NCI-H1694 treated with DMSO at 0.1 percent for 48 hours (cell line): ENCODE measurements around the gene PAFAH1B2.

Experiments used
- DNase-seq: peaks from one replicate; lab custom pipeline; 2025; lab: John Stamatoyannopoulos, UW

PAFAH1B2 gene

DNA sequence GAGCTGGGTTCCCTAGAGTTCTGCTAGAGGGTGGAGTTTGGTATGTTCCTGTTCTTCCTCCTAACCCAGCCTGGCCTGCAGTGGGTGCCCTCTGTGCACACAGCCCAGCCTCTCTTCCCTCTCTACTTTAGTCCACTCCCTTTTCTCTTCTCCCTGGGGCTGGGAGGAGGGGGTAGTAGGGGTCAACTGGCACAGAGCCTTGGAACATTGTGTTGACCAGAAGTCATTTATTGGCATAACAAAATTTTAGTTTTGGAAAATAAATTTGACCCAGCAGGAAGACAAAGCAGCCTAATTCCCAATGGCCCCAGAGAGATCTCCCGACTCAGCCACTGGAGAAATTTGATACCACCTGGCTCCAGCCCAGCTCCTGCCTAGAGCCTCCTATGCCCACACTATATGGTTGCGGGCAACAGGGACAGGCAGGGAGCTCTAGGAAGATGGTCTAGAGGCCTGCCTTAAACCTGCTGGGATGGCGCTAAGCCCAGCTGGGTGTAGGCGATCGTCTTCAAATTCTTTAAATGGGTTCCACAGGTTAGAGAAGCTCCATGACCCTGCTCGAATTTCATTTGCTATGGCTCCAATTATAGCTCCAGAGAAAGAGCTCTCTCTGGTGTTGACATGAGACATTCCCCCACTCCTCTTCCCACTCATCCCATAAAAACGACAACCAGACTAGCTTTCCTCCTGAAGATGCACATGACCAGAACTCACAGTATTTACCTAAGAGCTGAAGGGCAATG lies 77.9 kb downstream of the PAFAH1B2 start:
- no peak for DNase-seq

DNA sequence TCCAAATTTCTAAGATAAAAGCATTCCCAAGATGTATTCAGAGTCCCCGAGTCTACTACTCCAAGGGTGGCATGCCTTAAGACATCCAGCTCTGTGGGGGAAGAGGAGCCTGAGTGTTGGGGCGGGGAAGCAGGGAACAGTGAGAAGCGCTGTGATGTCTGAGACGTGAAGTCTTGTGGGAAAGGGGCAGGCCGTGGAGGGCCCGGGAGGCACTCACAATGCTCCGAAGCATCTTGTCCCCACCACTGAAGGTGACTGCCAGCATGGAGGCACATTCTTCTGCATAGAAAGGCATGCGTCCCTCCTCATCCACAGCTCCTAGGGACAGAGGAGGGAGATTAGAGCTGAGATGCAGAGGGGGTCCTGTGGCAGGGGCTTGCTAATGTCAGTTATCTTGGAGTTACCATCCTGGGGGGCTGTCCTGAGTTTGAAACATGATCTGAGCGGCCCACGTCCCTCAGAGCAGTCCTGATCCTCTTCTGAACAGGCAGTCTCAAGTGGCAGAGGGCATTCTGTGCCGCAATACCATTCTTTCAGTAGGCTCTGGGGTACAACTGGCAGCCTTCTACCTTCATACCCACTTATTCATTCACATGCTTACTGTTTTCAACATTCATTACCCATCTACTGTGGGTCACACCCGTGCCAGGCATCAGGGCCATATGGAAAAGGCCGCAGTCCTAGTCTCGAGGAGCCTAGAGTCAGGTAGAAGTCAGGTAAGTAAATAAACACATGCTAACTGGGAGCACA lies 79.1 kb downstream of the PAFAH1B2 start:
- DNase-seq, result no peak

DNA sequence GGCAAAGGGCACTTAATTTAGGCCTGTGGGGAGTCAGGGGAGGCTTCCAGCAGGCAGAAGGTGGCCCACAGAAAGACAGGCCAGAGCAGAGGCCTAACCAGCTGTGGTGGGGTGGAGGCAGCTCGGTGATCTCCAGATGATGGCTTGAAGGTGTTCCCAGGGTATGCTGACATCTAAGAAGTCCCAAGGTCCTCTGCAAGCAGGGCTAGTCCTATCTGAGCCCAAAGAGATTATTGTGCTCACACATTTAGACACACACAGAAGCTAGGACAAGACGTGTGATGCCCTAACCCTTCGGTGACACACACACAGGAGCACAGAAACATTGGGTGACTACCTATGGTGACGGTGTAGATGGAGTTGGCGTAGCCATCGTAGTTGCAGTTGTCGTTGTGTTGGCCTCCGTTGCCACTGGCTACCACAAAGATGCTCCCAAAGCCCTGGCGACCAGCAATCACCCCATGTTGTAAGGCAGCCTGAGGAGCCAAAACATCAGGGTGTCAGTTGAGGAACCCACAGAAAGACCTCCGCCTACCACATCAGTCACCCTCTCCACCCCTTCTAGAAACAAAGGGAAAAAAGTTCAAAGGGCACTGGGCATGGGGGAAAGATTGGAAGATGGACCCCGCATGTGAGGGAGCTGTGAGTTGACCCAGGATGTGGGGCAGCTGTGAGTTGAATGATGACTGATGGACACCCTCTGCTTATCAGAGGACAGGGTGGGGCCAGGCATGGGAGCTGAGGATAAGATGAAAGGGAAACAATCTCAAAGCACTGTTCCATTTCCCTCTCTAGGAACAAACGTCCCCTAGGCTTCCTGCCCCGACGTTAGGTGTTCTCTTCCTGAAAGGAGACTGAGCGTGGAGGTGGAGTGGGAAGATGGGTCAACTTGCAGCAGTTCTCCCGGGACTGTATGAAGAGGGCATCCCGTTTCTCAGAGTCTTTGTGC lies 79.9 kb downstream of the PAFAH1B2 start:
- DNase-seq, result no peak

DNA sequence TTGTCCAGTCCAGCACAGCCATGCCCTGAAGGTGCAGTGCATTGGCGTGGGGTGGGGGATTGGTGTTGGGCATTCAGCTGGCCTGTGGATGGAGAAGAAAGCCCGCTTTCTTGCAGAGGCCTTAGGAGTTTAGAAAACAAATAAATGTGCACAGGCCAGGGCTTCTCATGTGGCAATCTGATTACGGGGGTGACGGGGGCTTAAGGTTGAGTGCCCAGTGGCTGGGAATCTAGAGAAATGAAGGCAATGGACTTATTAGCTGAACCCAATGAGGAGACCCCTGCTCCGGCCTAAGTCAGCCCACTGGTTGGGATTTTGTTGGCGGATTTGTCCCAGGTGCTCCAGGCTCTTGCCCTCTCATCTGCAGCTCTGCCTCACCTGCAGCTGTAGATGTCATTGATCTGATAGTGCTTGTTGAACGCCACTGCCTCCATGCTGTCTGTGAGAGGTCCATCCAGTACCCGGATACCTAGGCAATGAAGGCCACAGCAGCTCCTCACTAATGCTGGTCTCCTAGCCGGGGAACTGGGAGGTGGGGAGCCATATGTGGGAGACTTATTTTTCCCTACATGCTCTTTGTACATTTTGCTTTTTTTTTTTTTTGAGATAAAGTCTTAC lies 81.6 kb downstream of the PAFAH1B2 start:
- DNase-seq, result no peak
